ENCODE results near the gene TBC1D25. TPM values are rescaled to one million over a fixed set of nuclear protein-coding genes. Genes with fewer than 3 reads are reported as not detected.

Gene TBC1D25
- total RNA-seq, 2 donors from 2014 or later: 11.4 to 13.6 TPM

DNA sequence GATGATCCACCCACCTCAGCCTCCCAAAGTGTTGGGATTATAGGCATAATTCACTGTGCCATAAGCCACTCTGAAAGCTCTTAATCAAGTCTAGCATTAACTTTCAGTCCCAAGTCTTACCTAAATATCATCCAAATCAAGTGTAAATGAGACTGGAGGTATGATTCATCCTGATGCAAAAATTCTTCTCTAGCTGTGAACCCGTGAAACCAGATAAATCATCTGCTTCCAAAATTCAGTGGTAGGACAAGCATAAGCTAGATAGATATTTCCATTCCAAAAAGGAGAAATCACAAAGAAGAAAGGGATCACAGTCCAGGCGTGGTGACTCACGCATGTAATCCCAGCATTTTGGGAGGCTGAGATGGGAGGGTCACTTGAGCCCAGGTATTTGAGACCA lies 8.8 kb upstream of the TBC1D25 start:
- Histone ChIP-seq H3K36me3 (no peaks in the 10 kb centered on the region), H3K4me1 (ENCODE audit: control insufficient read depth in 1 of 2, low read depth in 2 of 2) (no peaks in the 10 kb centered on the region), H3K4me3 (no peak overlapping the region), H3K27ac (no peak overlapping the region), H3K9me3 (no peaks in the 10 kb centered on the region), H3K27me3 (replicated peaks; ENCODE audit: insufficient read depth) (no peaks in the 10 kb centered on the region)
- no peak for DNase-seq (ENCODE audit: low spot score)
- TF ChIP-seq, protein P1, sequence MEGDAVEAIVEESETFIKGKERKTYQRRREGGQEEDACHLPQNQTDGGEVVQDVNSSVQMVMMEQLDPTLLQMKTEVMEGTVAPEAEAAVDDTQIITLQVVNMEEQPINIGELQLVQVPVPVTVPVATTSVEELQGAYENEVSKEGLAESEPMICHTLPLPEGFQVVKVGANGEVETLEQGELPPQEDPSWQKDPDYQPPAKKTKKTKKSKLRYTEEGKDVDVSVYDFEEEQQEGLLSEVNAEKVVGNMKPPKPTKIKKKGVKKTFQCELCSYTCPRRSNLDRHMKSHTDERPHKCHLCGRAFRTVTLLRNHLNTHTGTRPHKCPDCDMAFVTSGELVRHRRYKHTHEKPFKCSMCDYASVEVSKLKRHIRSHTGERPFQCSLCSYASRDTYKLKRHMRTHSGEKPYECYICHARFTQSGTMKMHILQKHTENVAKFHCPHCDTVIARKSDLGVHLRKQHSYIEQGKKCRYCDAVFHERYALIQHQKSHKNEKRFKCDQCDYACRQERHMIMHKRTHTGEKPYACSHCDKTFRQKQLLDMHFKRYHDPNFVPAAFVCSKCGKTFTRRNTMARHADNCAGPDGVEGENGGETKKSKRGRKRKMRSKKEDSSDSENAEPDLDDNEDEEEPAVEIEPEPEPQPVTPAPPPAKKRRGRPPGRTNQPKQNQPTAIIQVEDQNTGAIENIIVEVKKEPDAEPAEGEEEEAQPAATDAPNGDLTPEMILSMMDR (IDR thresholded peaks at IDR 0.05): no peak
- no peak for ATAC-seq (ENCODE audit: insufficient number of reproducible peaks, low FRiP score, low read depth)

GRCh38 chrX:48531358-48531959 lies 8.1 kb upstream of the TBC1D25 start:
- Histone ChIP-seq H3K36me3 (no peaks in the 10 kb centered on the region), H3K27ac (peak overlapping the region in 1 of 2 donors; percentile 26), H3K27me3 (replicated peaks; ENCODE audit: insufficient read depth) (no peaks in the 10 kb centered on the region), H3K4me1 (ENCODE audit: control insufficient read depth in 1 of 2, low read depth in 2 of 2) (no peaks in the 10 kb centered on the region), H3K4me3 (no peak overlapping the region), H3K9me3 (no peaks in the 10 kb centered on the region)
- ATAC-seq (ENCODE audit: insufficient number of reproducible peaks, low FRiP score, low read depth) (no peak), DNase-seq (ENCODE audit: low spot score) (no peak)
- TF ChIP-seq, protein P1 (IDR thresholded peaks at IDR 0.05): no peak

GRCh38 chrX:48532161-48532560 lies 7.4 kb upstream of the TBC1D25 start:
- no peak for DNase-seq (ENCODE audit: low spot score)
- Histone ChIP-seq H3K27ac (peak overlapping the region in 1 of 2 donors; percentile 26), H3K27me3 (replicated peaks; ENCODE audit: insufficient read depth) (no peaks in the 10 kb centered on the region), H3K4me1 (ENCODE audit: control insufficient read depth in 1 of 2, low read depth in 2 of 2) (no peaks in the 10 kb centered on the region), H3K36me3 (no peaks in the 10 kb centered on the region), H3K9me3 (no peaks in the 10 kb centered on the region), H3K4me3 (no peak overlapping the region)
- TF ChIP-seq, protein P1 (IDR thresholded peaks at IDR 0.05): no peak
- no peak for ATAC-seq (ENCODE audit: insufficient number of reproducible peaks, low FRiP score, low read depth)

DNA sequence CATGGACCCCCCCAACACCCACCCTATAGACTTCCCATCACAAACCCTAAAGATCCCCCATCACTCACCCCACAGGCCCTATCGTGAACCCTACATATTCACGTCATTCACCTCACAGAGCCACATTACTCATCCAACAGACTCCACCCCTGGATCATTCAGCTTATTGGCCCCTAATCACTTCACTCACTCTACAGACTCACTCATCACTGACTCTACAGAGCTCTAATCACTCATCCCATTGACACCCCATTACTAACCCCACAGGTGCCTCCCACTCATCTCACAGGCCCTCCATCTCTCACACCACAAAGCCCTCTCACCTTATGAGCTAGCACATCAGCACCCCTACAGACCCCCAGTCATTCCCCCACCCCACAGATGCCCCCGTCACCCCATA lies 6.3 kb upstream of the TBC1D25 start:
- no peak for DNase-seq (ENCODE audit: low spot score)
- no peaks in the 10 kb centered on the region for H3K27me3 ChIP-seq (replicated peaks; ENCODE audit: insufficient read depth)
- TF ChIP-seq, protein P1 (IDR thresholded peaks at IDR 0.05): no peak

DNA sequence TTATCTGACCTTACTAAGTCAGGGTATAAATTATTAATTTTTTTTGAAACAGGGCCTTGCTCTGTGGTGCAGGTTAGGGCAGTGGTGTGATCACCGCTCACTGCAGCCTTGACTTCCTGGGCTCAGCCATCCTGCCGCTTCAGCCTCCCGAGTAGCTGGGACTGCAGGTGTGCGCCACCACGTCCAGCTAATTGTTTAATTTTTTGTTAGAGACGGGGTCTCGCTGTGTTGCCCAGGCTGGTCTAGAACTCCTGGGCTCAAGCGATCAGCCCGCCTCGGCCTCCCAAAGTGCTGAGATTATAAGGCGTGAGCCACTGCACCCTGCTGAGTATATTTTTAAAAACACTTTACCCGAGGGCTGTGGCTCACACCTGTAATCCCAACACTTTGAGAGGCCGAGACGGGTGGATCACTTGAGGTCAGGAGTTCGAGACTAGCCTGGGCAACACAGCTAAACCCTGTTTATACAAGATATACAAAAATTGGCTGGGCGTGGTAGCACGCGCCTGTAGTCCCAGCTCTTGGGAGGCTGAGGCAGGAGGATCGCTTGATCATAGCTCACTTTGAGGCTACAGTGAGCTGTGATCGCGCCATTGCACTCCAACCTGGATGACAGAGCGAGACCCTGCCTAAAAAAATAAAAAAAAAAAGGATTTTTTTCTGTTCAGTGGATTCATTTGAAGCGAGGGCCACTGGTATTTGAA lies 721 bp upstream of the TBC1D25 start:
- ATAC-seq (ENCODE audit: insufficient number of reproducible peaks, low FRiP score, low read depth) (no peak), DNase-seq (ENCODE audit: low spot score) (no peak)
- peaks cover 0 to 8% of the 10 kb centered on the region in 2 donors for H3K4me1 ChIP-seq (ENCODE audit: control insufficient read depth in 1 of 2, low read depth in 2 of 2)
- H3K4me3 ChIP-seq: peak overlapping the region; percentile 86
- no peaks in the 10 kb centered on the region for H3K9me3 ChIP-seq
- H3K27me3 ChIP-seq (replicated peaks; ENCODE audit: insufficient read depth): no peaks in the 10 kb centered on the region
- peak overlapping the region; percentile 61 to 80 for H3K27ac ChIP-seq
- H3K36me3 ChIP-seq: no peaks in the 10 kb centered on the region
- TF ChIP-seq, protein P1 (IDR thresholded peaks at IDR 0.05): no peak

More for the DNA sequence above, 6.3 kb upstream of the TBC1D25 start:
- no peak for ATAC-seq (ENCODE audit: insufficient number of reproducible peaks, low FRiP score, low read depth)
- H3K4me1 ChIP-seq (ENCODE audit: control insufficient read depth in 1 of 2, low read depth in 2 of 2): no peaks in the 10 kb centered on the region
- no peaks in the 10 kb centered on the region for H3K36me3 ChIP-seq
- no peaks in the 10 kb centered on the region for H3K9me3 ChIP-seq
- no peak overlapping the region for H3K27ac ChIP-seq
- H3K4me3 ChIP-seq: no peak overlapping the region

Measured in thoracic aorta (tissue), 2 donors.